Measurements from ENCODE around the gene SCTR.
"Not testable (repeated sequence)": the region's sequence is repeated elsewhere in the genome, so short reads cannot be mapped to it uniquely, and the experiment has no call there.

Gene SCTR

DNA sequence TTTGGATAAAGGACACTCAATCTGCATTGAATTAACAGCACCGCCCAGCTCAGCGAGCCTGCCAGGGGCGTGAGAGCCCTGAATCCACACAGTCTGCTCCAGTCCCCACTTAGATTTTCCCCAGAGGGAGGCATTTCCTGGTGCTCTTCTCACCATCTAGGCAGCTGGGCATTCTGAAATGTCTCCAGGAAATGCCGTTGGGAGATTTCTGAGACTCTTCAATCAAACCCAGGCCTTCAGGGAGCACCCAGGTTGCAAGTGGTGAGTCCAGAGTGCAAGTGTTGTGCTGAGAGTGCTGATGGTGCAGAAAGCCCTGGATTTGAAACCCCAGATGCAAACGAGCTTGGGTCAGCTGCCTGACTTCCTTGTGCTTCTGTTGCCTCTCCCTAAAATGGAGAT is 116.1 kb downstream of the SCTR start:
- DNase-seq (ENCODE audit: low read depth), result no peak

GRCh38 chr2:119407430-119408220 is 116.7 kb downstream of the SCTR start:
- DNase-seq (ENCODE audit: low read depth), result peak; percentile 13

DNA sequence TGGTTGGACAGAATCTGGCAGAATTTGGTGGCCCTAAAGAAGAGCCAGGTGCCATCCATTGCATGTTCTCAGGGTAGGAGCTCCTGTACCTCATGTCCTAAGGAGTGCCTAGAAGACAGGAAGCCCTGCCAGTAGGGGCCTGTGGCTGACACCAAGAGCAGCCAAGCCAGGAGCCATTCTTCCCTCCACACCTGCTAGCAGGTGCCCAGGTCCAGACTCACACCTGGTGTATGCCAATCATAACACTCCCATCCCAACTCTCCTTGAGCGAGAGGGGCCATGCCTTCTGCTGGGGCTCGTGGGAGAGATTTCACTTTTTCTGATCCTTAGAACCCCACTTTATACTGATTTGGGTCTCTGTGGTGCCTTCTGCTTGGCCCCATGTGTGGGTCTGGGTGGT is 119.1 kb downstream of the SCTR start:
- no peak for DNase-seq (ENCODE audit: low read depth)

DNA sequence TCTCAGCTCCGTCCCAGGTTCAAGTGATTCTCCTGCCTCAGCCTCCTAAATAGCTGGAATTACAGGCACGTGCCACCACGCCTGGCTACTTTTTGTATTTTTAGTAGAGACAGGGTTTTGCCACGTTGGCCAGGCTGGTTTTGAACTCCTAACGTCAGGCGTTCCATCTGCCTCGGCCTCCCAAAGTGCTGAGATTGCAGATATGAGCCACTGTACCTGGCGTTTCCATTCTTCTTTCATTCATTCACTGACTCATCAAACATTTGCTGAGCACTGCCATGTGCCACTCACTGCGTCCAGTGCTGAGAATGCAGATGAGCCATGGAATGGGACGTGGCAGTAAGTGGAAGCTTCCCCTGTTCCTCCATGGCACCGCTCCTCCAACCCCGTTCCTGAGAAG is 120.7 kb downstream of the SCTR start:
- not testable (repeated sequence) for DNase-seq (ENCODE audit: low read depth)

- no peak for DNase-seq (ENCODE audit: low read depth)
Observed at GRCh38 chr2:119402645-119403560, 121.4 kb downstream of the SCTR start.

DNA sequence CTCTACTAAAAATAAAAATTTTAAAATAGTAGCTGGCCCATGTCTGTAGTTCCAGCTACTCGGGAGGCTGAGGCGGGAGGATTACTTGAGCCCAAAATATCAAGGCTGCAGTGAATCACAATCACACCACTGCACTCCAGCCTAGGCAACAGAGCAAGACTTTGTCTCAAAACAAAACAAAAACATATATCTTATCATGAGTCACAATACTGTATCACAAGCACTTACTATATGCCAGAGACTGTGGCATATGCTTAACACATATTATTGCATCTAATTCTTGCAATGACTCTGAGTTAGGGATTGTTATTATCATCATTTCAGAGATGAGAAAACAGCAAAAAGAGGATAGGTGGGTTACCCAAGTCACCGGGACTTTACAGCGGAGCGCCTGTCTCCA is 122.2 kb downstream of the SCTR start:
- no peak for DNase-seq (ENCODE audit: low read depth)

- no peak for DNase-seq (ENCODE audit: low read depth)
Observed at GRCh38 chr2:119397196-119397595, 127.1 kb downstream of the SCTR start.

DNA sequence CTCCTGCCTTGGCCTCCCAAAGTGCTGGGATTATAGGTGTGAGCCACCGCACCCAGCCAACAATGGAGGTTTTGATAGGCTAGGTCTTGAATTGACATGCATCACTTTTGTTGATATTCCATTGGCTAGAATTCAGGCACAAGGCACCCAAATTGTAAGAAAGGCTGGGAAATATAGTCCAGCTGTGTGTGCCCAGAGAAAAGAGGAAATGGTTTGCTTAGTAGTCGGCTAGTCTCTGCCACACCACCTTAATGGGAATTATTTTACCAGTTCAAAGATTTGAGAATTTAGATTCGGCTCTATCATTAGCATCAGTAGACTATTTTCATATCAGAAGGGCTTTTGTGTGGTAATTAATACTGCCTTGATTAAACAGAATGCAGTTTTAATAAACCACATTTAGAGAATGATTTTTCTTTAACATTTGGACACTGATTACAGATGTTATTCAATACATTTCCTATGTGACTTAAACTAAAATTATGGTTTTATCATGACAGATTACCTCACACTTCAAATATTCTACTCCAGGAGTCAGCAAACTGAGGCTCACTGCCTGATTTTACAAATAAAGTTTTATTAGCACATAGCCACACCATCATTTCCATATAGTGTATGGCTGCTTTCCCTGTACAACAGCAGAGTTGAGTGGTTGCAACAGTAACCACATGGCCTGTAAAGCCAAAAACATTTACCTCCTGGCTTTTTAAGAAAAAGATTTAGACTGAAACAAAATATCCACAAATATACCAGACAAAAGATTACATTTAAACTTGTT is 130.1 kb downstream of the SCTR start:
- no peak for DNase-seq (ENCODE audit: low read depth)

Measured in non-pigmented ciliary epithelial cell (primary cell).